Cardiac fibroblast (primary cell): Measurements from ENCODE around the gene DLGAP3.
A peak's percentile ranks its signal among the peaks of the same experiment; 100 is the strongest.

Experiments
- DNase-seq, 2 donors: peaks; one replicate each; pipeline versions ENCODE4 v3.0.0 to v3.0.0-alpha.2; 2010; ENCODE audit warnings: low read depth in 2 of 2
- H3K4me3 ChIP-seq, 2 donors: replicated peaks in 1 of 2; 1 replicate in 1 of 2; 2 replicates in 1 of 2; pipeline ENCODE4 v1.5.1; 2011; ENCODE audit warnings: low read depth in 2 of 2, low read length in 2 of 2, mild to moderate bottlenecking in 2 of 2, moderate library complexity in 1 of 2
- CTCF ChIP-seq: IDR thresholded peaks from one replicate; pipeline ENCODE4 v1.5.1; 2011; ENCODE audit warnings: low read depth, mild to moderate bottlenecking, low read length, inconsistent platforms

DLGAP3 gene

DNA sequence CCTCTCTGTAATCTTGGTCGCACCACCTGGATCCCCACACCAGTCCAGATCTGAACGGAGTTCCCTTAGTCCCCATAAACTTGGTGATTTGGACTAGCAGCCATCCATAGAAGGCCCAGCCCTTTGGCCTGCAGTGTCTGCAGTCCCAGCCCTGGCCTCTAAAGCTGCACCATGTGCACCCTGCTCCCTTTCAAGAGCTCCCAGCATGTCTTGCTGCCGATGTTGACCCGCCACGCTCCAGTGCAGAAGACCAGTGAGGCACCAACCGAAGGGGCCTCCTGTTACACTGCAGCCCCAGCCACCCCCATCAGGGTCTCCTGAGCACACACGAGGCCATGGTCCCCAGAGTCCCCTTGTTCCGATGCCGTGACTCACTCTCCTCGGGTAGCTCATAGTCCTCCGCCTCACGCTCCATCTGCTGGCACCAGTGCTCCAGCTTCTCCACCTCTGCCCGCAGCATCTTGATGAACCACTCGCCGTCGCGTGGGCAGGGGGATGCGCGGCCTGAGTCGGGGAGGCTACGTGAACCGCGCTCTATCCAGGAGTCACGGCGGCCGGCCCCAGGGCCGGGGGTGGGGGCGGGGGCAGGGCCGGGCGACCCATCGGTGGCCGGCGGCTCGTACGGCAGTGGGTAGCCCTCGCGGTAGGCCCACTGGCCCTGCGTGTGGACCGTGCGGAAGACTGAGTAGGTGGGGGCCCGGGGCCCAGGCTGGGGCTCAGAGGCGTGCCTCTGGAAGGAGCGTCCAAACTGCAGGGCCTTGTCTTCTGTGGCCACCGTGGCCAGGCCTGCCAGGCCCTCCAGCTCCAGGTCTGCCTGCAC, 61.0 kb downstream of the DLGAP3 start:
- no peak overlapping the region for H3K4me3 ChIP-seq
- DNase-seq: no peak
- TF ChIP-seq CTCF: no peak

- no peak for DNase-seq
- no peak for TF ChIP-seq CTCF
- no peak overlapping the region for H3K4me3 ChIP-seq
Observed at GRCh38 chr1:34867415-34867814, 62.0 kb downstream of the DLGAP3 start.

GRCh38 chr1:34866762-34867109, 62.7 kb downstream of the DLGAP3 start:
- H3K4me3 ChIP-seq: peak overlapping the region; percentile 64 to 68
- no peak for DNase-seq
- no peak for TF ChIP-seq CTCF

- TF ChIP-seq CTCF: peak; percentile 98
- peak overlapping the region; percentile 64 to 68 for H3K4me3 ChIP-seq
- DNase-seq: peak; percentile 76 to 77
Observed at GRCh38 chr1:34865981-34866761, 63.3 kb downstream of the DLGAP3 start.

DNA sequence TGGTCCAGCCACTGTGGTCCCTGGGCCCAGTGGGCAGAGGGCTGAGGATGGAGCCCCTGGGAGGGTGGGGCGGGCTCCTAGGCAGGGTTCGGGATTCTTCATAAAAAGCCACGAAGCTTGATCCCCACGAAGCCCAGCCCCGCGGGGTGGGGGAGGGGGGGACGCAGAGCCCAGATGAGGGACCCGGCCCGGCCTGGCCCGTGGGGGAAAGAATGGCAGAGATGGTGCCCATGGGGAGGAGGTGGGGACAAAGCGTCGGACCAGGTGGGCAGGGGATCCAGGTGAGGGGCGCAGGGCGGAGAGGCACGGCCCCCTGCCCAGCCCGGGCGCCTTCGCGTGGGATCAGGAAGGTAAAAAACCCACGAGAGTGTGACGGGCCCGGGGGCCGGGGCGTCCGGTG, 63.9 kb downstream of the DLGAP3 start:
- no peak for DNase-seq
- no peak for TF ChIP-seq CTCF
- peak overlapping the region; percentile 64 to 68 for H3K4me3 ChIP-seq

GRCh38 chr1:34864759-34865158, 64.7 kb downstream of the DLGAP3 start:
- H3K4me3 ChIP-seq: no peak overlapping the region
- no peak for TF ChIP-seq CTCF
- DNase-seq: no peak
